Measurements from ENCODE around the gene SLC2A11.

SLC2A11 gene

DNA sequence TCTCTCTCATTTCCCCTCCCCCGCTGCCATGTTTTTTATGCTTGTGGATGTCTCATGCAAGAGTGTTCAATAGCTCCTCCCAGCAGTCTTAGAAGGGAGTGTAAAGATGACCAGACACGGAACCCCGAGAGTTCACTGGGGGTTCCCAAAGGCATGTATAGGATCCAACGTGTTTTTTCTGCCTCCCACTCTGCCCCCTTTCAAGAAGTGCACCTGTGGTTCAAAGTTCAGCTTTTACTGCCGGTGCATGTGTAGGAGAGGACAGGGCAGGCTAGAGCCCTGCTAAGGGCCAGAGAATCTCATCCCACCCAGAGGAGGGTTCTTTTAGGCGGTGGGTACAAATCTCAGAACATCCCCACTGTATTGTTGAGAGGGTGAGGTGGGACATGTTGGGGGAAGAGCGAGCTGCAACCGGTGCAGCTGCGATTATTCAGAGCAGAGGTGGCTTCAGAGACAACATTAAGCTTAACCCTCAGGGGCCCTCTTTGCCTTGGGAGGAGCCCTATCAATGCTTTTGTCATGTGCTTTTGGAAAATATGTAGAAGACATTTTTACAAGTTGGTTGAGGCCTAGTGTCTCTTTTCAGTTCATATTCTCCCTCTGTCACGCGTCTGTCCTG is 51.0 kb downstream of the SLC2A11 start:
- in situ Hi-C loops (cut with MboI; ENCODE audit: low pct_unique_long_range_greater_than_20kb, low sequenced_read_pairs, unreplicated experiment) = no loop called here
- TF ChIP-seq, protein P1, sequence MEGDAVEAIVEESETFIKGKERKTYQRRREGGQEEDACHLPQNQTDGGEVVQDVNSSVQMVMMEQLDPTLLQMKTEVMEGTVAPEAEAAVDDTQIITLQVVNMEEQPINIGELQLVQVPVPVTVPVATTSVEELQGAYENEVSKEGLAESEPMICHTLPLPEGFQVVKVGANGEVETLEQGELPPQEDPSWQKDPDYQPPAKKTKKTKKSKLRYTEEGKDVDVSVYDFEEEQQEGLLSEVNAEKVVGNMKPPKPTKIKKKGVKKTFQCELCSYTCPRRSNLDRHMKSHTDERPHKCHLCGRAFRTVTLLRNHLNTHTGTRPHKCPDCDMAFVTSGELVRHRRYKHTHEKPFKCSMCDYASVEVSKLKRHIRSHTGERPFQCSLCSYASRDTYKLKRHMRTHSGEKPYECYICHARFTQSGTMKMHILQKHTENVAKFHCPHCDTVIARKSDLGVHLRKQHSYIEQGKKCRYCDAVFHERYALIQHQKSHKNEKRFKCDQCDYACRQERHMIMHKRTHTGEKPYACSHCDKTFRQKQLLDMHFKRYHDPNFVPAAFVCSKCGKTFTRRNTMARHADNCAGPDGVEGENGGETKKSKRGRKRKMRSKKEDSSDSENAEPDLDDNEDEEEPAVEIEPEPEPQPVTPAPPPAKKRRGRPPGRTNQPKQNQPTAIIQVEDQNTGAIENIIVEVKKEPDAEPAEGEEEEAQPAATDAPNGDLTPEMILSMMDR (IDR thresholded peaks at IDR 0.05; ENCODE audit: extremely low read depth, insufficient read depth, missing control alignments) = no peak
- no peak for DNase-seq (ENCODE audit: low spot score)

DNA sequence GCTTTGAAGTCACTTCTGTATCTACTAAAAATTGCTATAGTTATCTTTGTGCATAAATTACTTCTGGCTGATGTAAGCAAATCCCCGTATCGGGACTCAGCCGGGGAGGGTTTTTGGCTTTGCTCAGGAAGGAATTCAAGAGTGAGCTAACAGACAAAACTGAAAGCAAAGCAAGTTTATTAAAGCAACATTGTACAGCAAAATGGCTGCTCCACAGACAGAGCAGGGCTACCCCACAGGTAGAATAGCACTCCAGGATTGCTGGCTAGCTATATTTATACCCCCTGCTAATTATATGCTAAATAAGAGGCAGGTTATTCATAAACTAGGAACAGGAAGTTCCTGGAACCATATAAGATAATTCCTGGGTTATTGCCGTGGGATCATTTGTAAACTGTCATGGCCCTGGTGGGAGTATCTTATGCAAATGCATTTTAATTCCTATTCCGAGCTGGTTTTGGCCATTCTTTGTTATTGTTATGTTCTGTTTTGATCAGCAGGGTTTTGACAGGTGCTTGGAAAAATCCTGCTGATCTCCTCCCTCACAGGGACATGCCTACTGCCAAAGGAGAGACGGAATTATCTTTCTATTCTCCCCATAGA is 51.7 kb downstream of the SLC2A11 start:
- TF ChIP-seq, protein P1 (IDR thresholded peaks at IDR 0.05; ENCODE audit: extremely low read depth, insufficient read depth, missing control alignments) = no peak
- no peak for DNase-seq (ENCODE audit: low spot score)
- in situ Hi-C loops (cut with MboI; ENCODE audit: low pct_unique_long_range_greater_than_20kb, low sequenced_read_pairs, unreplicated experiment) = no loop called here

DNA sequence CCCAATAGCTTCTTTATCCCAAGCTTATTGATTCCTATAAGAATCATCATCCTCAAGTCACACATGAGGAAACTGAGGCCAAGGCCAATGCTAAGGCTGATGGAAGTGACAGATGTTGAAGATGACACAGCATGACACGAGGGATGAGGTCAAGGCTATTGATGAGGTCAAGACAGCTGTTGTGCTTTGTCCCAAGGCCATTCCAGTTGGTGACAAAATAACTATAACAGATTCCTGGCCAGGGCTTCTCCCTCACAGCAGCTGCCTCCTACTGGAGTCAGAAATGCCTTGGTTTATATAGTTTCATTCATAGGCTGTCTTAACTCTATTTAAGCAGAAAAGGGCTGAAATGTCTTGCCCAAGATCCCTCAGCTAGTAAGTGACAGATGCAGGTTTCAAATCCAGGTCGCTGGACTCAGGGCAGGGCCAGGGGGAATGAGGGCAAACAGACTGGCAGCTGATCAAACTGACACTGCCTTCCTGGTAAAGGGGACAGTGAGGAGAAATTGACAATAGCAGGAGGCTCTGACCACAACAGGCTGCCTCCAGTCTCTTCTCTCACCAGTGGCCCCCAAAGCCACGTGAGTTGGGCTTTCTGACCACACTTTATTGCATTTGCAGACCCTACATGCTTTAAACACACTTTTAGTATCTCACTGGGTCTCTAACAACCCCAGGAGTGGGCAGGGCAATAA is 53.0 kb downstream of the SLC2A11 start:
- DNase-seq (ENCODE audit: low spot score) = no peak
- in situ Hi-C loops (cut with MboI; ENCODE audit: low pct_unique_long_range_greater_than_20kb, low sequenced_read_pairs, unreplicated experiment) = no loop called here
- TF ChIP-seq, protein P1 (IDR thresholded peaks at IDR 0.05; ENCODE audit: extremely low read depth, insufficient read depth, missing control alignments) = no peak

DNA sequence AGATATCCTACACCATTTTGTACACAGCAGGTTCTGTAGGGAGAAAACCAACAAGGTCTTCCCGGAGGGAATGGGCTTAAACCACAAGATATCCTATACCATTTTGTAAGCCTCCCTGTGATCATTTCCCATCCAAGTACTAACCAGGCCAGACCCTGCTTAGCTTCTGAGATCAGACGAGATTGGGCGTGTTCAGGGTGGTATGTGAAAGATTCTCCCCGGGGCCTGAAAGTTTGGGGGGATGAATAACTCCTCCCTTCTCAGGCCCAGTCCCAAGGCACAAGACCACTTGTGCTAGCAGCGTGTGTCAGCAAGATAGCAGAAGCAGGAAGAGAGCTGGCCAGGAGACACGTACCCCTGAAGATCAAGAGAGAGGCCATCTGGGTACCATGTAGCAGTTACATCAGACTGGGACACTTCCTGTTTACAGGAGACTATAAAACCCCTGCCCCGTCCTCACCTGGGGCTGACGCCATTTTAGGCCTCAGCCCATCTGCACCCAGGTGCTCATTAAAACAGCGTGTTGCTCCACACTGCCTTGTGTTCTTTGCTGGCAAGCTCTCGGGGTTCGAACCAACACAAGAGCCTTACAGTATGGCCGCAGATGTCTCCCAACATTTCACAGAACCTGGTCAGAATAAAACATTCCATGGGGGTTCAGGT is 53.8 kb downstream of the SLC2A11 start:
- no peak for DNase-seq (ENCODE audit: low spot score)
- TF ChIP-seq, protein P1 (IDR thresholded peaks at IDR 0.05; ENCODE audit: extremely low read depth, insufficient read depth, missing control alignments) = no peak
- in situ Hi-C loops (cut with MboI; ENCODE audit: low pct_unique_long_range_greater_than_20kb, low sequenced_read_pairs, unreplicated experiment) = no loop called here

DNA sequence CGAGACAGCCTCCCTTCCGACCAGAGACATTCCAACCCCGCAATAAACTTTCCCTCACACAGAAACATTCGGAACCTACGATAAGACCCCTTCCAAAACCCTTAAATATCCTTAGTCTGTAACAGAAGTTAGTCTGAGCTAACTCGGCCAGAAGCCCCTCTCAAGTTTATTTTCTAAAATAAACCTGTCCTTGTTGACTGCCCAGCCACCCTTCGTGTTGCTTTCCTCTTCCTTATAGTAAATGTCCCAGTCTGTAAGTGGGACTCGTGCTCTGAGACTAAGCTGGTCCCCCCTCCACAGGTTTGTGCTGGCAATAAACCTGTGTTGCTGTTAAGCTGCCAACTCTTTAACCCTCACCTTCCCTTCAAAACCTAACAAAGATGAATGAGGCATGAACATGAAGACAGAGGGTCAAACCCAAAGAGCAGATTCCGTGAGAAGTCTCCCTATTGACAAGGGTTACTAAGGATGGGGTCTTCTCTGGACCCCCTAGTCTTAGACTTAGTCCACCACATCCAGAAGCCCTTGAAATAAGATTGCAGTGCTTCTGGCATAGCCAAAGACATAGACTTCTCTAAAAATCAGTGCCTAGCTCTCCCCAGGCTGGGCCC is 54.7 kb downstream of the SLC2A11 start:
- in situ Hi-C loops (cut with MboI; ENCODE audit: low pct_unique_long_range_greater_than_20kb, low sequenced_read_pairs, unreplicated experiment) = no loop called here
- TF ChIP-seq, protein P1 (IDR thresholded peaks at IDR 0.05; ENCODE audit: extremely low read depth, insufficient read depth, missing control alignments) = no peak
- DNase-seq (ENCODE audit: low spot score) = no peak

DNA sequence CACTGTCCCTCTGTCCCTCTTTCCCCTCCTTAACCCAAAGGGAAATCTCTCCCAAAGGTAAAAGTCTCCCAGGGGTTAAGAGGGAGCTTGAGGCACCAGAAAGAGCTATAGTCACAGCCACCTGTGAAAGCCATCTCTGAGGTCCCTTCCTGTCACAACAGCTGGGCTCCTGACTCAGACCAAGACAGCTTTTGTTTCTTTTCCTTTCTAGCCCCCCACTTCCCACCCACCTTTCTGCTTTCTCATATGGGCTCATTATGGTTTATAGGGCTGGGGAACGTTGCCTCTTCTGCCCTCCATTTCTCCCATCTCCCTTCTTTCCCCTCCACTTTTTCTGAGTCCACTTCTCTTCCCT is 55.6 kb downstream of the SLC2A11 start:
- in situ Hi-C loops (cut with MboI; ENCODE audit: low pct_unique_long_range_greater_than_20kb, low sequenced_read_pairs, unreplicated experiment) = no loop called here
- TF ChIP-seq, protein P1 (IDR thresholded peaks at IDR 0.05; ENCODE audit: extremely low read depth, insufficient read depth, missing control alignments) = no peak
- peak; percentile 57 for DNase-seq (ENCODE audit: low spot score)
